ENCODE results near the gene PDE6B.

- TF ChIP-seq EZH2 (IDR thresholded peaks at IDR 0.05; ENCODE audit: borderline replicate concordance, insufficient read depth, low read length, poor library complexity, severe bottlenecking) (no peak), CTCF (IDR thresholded peaks at IDR 0.05; ENCODE audit: poor library complexity, severe bottlenecking) (no peak)
Observed at GRCh38 chr4:612052-612748, 13.2 kb upstream of the PDE6B start.
